Measurements from ENCODE around the gene FBXL15. TPM values are rescaled to one million over a fixed set of nuclear protein-coding genes. Genes with fewer than 3 reads are reported as not detected.

Gene FBXL15
- total RNA-seq, 6 experiments from 2014 or later: 5.6 to 22.9 (median 9.0) TPM

GRCh38 chr10:102396730-102397151 lies 23.9 kb upstream of the FBXL15 start:
- H3K9me3 ChIP-seq: no peaks in the 10 kb centered on the region
- H3K4me3 ChIP-seq: peak overlapping the region in 1 of 3 donors; percentile 50
- H3K27me3 ChIP-seq: no peaks in the 10 kb centered on the region
- TF ChIP-seq CTCF (IDR thresholded peaks at IDR 0.05) (no peak), POLR2A (IDR thresholded peaks at IDR 0.05) (no peak)
- ATAC-seq (no peak), DNase-seq (peak in 1 of 3 donors; percentile 43)
- H3K36me3 ChIP-seq: peaks cover 0 to 22% (median under 1%) of the 10 kb centered on the region in 4 donors
- H3K4me1 ChIP-seq: peaks cover 0 to 15% (median 2%) of the 10 kb centered on the region in 4 donors
- peak overlapping the region in 1 of 3 donors; percentile 96 for H3K27ac ChIP-seq
- 100% methylated on average over 1 of the region's 12 CpGs for WGBS (ENCODE audit: insufficient coverage, low coverage, low lambda C conversion rate, missing lambda C conversion rate)
- intact Hi-C loops (cut with DNase I): no loop called here

- Histone ChIP-seq H3K4me1 (peaks cover 0 to 15% (median 2%) of the 10 kb centered on the region in 4 donors), H3K27ac (no peak overlapping the region), H3K36me3 (peaks cover 0 to 30% (median under 1%) of the 10 kb centered on the region in 4 donors), H3K27me3 (no peaks in the 10 kb centered on the region), H3K9me3 (no peaks in the 10 kb centered on the region), H3K4me3 (no peak overlapping the region)
- intact Hi-C loops (cut with DNase I): no loop called here
- TF ChIP-seq POLR2A (IDR thresholded peaks at IDR 0.05): no peak
- TF ChIP-seq CTCF (IDR thresholded peaks at IDR 0.05): no peak
- ATAC-seq (no peak), DNase-seq (peak in 1 of 3 donors; percentile 37)
- WGBS (ENCODE audit: insufficient coverage, low coverage, low lambda C conversion rate, missing lambda C conversion rate): 91% methylated on average over 7 of the region's 14 CpGs
Observed at GRCh38 chr10:102397222-102398171, 23.1 kb upstream of the FBXL15 start.

- WGBS (ENCODE audit: insufficient coverage, low coverage, low lambda C conversion rate, missing lambda C conversion rate): 87% methylated on average over 14 of the region's 21 CpGs
Observed at GRCh38 chr10:102398172-102399020, 22.2 kb upstream of the FBXL15 start.

More at GRCh38 chr10:102398172-102399020, 22.2 kb upstream of the FBXL15 start:
- Histone ChIP-seq H3K36me3 (peaks cover 0 to 32% (median under 1%) of the 10 kb centered on the region in 4 donors), H3K9me3 (no peaks in the 10 kb centered on the region), H3K27ac (no peak overlapping the region), H3K27me3 (no peaks in the 10 kb centered on the region), H3K4me1 (peaks cover 0 to 14% (median 2%) of the 10 kb centered on the region in 4 donors), H3K4me3 (peak overlapping the region in 1 of 3 donors; percentile 65)
- intact Hi-C loops (cut with DNase I): no loop called here
- TF ChIP-seq POLR2A (IDR thresholded peaks at IDR 0.05): no peak
- TF ChIP-seq CTCF (IDR thresholded peaks at IDR 0.05): no peak
- no peak for ATAC-seq
- peak in 1 of 3 donors; percentile 49 for DNase-seq
